Epithelial cell of esophagus (primary cell): ENCODE measurements around the gene JARID2.

Experiments
- DNase-seq: peaks from one replicate; pipeline ENCODE4 v3.0.0; 2010; ENCODE audit warnings: low read depth
- H3K4me3 ChIP-seq: 2 replicates; pipeline ENCODE4 v1.5.1; 2011; ENCODE audit warnings: mild to moderate bottlenecking, low read length, control low read depth
- CTCF ChIP-seq: IDR thresholded peaks from 2 replicates; pipeline ENCODE4 v1.5.1; 2011; ENCODE audit warnings: low read depth, mild to moderate bottlenecking, low read length, control low read depth, inconsistent platforms; ENCODE audit not compliant: insufficient read depth; ENCODE audit errors: missing control alignments

JARID2 gene

DNA sequence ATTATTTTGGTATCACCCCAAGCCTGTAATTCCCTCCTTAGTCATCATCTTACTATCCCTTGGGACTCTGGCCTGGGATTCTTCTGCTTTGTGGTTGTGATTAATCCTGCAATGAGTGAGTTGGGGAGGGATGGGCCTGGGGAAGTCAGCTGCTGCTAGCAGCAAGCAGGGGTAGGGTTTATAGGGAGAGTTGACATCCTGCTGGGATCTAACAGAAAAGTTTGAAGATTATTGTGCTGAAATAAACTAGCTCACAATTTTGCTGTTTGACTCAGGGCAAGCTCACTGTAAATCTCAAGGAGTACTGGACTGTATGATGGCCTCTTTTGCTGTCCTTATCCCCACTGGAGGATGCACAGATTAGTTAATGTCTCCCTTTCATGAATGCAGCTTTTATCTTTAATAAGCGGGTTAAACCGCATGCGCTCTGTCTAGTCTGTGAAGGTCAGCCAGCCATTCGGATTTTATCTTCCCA is 83.4 kb downstream of the JARID2 start:
- DNase-seq = peak; percentile 87

GRCh38 chr6:15330174-15330944 is 84.5 kb downstream of the JARID2 start:
- no peak overlapping the region for H3K4me3 ChIP-seq
- DNase-seq = peak; percentile 54
- TF ChIP-seq CTCF = no peak

More for the DNA sequence above, 83.4 kb downstream of the JARID2 start:
- H3K4me3 ChIP-seq = no peak overlapping the region
- no peak for TF ChIP-seq CTCF

GRCh38 chr6:15331143-15331542 is 85.3 kb downstream of the JARID2 start:
- peak; percentile 65 for DNase-seq
- H3K4me3 ChIP-seq = no peak overlapping the region
- TF ChIP-seq CTCF = no peak

DNA sequence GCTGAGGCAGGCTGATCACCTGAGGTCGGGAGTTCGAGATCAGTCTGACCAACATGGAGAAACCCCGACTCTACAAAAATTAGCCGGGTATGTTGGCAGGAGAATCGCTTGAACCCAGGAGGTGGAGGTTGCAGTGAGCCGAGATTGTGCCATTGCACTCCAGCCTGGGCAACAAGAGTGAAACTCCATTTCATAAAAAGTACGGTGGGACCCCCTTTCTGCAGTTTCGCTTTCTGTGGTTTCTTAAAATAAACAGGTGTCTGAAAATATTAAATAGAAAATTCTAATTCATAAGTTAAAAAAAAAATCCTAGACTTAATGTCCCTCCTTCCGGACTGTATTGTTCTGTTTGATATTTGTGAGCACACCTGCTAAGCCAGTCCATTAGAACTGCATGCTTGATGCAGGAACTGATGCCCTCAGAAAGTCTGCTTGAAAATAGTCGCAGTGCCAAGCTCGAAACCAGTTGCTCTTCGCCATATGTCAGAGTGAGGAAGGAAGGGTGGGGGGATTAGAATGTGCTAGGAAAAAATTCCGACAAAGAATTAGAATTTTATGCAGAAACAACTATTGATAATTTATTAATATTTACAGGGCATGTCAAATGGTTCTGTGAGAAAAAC is 85.9 kb downstream of the JARID2 start:
- H3K4me3 ChIP-seq = no peak overlapping the region
- no peak for DNase-seq
- no peak for TF ChIP-seq CTCF

GRCh38 chr6:15332446-15332845 is 86.6 kb downstream of the JARID2 start:
- H3K4me3 ChIP-seq = no peak overlapping the region
- no peak for TF ChIP-seq CTCF
- no peak for DNase-seq

DNA sequence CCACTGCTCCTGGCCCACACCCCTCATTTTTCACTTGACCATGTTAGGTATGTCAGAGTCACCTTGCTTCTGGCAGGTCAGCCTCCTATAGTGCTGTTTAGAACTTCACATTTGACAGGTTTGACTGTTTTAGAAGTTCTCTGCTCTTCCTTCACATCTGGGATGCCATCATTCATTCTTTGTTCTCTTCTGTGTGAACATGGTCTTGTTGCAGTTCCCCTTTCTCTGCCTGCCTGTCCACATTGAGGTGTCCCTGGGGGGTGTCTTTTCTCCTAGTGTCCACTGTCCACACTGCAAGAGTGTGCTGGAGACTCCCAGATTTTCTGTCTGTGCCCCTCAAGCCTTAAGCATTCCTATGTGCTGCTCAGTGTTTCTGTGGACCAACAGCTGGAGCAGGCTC is 89.5 kb downstream of the JARID2 start:
- no peak for TF ChIP-seq CTCF
- DNase-seq = no peak
- H3K4me3 ChIP-seq = no peak overlapping the region

- H3K4me3 ChIP-seq = no peak overlapping the region
- no peak for DNase-seq
- TF ChIP-seq CTCF = no peak
Measured at GRCh38 chr6:15335916-15336315, 90.0 kb downstream of the JARID2 start.
